Medulla oblongata (tissue), 1 donor: ENCODE measurements around the gene ELL2.

Source experiments
- DNase-seq: peaks from one replicate; pipeline ENCODE4 v3.0.0-alpha.2; 2015; ENCODE audit errors: extremely low spot score

The ELL2 gene

GRCh38 chr5:95880081-95880926, 81.3 kb downstream of the ELL2 start:
- DNase-seq, result no peak

DNA sequence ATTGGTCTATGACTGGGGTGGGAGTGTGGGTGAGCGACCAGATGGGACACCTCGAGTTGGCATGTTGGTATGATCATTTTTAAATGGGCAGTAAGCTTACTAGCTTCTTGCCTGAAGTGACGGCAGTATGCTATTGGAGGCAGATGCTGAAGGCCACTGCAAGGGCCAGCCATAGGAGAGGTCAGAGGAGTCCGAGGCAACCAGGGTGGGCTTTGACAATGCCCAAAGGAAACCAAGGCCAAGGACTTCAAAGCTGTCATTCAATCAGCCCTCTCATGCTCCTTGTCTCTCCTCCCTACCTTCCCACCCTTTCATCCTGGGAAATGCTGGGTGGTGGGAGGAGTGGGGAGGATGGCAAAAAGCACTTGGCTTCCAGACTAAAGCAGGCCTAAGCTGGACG, 82.0 kb downstream of the ELL2 start:
- DNase-seq, result no peak

GRCh38 chr5:95878417-95879323, 83.0 kb downstream of the ELL2 start:
- DNase-seq, result no peak

DNA sequence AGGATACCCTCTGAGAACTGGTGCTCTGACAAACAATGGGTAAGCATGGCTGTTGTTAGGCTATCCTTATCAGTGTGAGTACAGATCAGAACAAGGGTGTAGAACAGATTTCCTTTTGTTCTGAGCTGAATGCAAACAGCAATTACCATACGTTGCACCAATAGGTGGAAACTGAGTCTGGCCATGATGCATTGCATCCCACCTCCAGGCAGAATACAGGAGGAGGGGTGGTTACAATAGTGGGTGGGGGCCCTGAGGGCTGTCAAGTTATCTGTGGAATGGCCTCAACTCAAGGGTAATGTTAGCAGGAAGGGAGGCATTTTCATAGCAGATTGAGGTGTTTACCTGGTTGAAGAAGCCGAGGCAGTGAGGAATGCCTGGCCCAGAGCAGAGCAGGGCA, 84.9 kb downstream of the ELL2 start:
- no peak for DNase-seq

- DNase-seq, result no peak
These were observed 87.4 kb downstream of the ELL2 start for GRCh38 chr5:95874246-95874645.

- DNase-seq, result no peak
These were observed 88.3 kb downstream of the ELL2 start for GRCh38 chr5:95873351-95873750.

- DNase-seq, result no peak
These were observed 89.0 kb downstream of the ELL2 start for GRCh38 chr5:95872346-95873268.

GRCh38 chr5:95871146-95871806, 90.4 kb downstream of the ELL2 start:
- DNase-seq, result no peak

- DNase-seq, result peak; percentile 62
These were observed 91.5 kb downstream of the ELL2 start for GRCh38 chr5:95870105-95870672.

DNA sequence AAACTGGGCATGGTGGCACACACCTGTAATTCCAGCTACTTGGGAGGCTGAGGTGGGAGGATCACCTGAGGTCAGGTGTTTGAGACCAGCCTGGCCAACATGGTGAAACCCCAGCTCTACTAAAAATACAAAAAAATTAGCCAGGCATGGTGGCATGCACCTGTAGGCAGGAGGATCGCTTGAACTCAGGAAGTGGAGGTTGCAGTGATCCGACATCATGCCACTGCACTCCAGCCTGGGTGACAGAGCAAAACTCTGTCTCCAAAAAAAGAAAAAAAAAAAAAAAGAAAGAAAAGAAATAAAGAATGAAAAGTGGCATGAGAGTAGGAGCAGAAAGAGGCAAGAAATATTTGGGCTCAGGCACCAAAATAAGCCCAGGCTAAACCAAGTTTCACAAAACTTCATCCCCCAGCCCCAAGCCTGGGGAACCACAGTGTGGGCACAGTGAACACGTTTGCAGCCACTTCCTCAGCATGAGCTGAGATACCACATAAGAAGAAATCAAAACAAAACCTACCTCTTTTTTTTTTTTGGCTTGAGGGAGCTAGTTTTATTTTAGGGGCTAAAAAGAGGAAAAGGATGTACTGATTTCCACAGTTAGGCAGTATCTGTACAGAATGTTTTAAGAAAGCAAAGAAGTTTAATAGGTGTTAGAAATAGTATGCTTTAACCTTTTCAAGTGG, 92.3 kb downstream of the ELL2 start:
- peak; percentile 78 for DNase-seq

DNA sequence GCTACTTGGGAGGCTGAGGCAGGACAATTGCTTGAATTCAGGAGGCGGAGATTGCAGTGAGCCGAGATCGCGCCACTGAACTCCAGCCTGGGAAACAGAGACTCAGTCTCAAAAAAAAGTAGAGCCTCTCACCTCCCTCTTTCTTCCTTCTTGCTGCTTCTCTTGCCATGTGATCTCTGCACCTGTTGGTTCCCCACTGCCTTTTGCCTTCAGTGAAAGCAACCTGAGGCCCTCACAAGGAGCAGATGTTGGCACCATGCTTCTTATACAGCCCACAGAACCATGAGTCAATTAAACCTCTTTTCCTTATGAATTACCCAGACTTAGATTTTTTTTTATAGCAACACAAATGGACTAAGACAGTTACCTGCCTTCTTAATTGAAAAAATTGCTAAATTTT, 93.5 kb downstream of the ELL2 start:
- no peak for DNase-seq

DNA sequence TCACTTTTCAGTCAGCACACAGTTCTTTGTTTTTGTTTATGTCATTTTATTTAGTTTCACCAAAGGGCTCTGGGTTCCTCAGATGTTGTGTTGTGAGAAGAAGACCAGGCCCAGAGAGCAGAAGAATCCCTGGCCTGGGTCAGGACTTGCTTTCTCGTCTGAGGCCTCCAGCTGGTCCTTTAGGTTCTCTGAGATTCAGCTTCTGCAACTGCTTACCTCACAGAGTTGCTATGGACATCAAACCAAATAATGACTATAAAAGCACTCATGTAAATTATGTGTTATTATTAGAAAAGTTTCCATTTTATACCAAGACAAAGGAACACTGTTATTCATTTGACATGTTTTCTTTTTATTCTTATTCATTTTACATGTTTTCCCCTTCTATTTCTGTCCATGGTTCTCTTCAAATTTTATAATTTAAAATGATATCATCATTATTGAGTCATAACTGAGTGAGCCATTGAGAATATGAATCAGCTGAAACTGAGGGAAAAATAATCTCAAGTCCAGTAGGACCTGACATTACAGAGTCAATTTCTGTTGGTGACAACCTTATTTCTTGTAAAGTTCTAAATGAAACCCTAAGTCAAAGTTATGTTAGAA, 95.1 kb downstream of the ELL2 start:
- DNase-seq, result no peak

- peak; percentile 45 for DNase-seq
These were observed 96.6 kb downstream of the ELL2 start for GRCh38 chr5:95864944-95865504.

- no peak for DNase-seq
These were observed 97.2 kb downstream of the ELL2 start for GRCh38 chr5:95864456-95864855.

DNA sequence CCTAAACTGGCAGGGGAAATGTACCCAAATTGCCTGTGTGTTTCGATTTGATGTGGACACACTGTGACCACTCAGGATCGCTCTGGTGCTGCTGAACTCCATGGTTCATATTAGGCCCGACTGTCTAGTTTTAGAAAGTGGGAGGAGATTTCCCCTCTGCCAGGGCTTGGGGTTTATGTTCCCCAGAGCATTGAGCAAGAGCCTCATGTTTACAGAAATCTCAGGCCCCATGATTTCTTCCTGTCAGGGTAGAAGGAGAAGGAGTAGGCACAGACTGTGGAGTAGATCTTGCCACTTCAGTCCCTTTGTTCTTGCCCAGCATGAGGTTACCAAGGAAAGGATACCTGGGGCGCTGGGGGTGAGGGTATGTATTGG, 98.3 kb downstream of the ELL2 start:
- peak; percentile 82 for DNase-seq

- DNase-seq, result peak; percentile 54
These were observed 98.8 kb downstream of the ELL2 start for GRCh38 chr5:95862671-95863382.

DNA sequence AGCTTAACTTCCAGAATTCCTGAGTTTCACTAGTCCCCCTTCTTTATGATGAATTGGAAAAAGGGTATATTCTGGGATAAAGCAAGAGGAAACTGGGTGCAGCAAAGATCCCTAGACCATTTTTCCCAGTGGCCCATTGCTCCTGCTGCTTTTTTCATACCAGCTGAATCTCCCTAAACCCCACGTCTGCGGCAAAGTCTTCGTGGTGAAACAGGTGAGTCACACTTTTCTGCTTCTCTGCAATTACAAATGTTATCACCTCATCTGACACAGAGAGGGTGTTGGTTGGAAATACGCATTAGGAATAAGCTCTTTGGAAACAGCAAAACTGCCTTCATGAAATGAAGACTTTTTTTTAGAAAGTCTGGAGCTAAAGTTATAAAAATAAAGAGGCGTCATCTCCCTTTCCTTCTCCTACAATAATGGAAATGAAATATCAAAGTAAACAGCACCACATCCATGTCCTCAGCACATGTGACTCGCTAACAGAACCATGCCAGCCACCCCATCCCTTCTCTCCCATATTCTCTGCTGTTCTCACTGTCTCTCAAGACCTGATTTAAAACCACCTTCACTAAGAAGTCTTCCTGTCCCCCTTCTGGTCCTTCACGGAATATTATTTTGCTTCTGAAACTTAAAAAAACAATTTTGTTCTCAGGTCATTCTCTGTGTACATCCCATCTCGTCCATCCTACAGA, 99.6 kb downstream of the ELL2 start:
- DNase-seq, result no peak

- DNase-seq, result peak; percentile 79
These were observed 100.3 kb downstream of the ELL2 start for GRCh38 chr5:95861221-95861863.
